ENCODE measurements around the gene SARDH. TPM values are rescaled to one million over a fixed set of nuclear protein-coding genes. Genes with fewer than 3 reads are reported as not detected.
A peak's percentile ranks its signal among the peaks of the same experiment; 100 is the strongest.

The SARDH gene
- total and polyA plus RNA-seq, 2 experiments from 2014 or later, result 6.0 to 16.9 TPM

DNA sequence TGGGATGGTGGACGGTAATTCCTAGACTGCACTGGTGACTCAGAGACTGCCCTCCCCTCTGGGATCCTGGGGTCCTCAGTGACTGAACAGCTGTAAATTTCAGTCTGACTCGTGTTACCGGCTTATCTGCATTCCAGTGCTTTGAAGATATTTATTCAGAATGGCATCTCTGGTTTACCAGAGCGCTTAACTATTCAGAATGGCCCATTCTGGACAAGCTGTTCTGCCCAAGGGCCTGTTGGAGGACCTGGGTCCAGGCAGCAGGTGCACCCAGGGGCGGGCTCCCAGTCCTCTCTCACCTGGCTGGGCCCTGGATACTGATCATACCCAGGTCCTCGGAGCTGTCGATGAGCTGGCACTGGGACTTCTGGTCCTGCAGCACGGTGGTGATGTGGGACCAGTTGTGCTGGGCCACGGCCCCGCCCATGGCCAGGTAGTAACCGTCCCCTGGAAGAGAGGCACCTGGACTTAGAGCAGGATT, 48.0 kb downstream of the SARDH start:
- Histone ChIP-seq H3K27ac (no peak overlapping the region), H3K36me3 (no peaks in the 10 kb centered on the region), H3K4me3 (no peak overlapping the region), H3K27me3 (no peaks in the 10 kb centered on the region), H3K4me1 (ENCODE audit: low read depth) (peaks cover 7% of the 10 kb centered on the region), H3K9me3 (ENCODE audit: low read depth) (no peaks in the 10 kb centered on the region)
- peak in 1 of 2 donors; percentile 27 for DNase-seq (ENCODE audit: low read depth in 1 of 2, low spot score in 1 of 2)
- TF ChIP-seq, protein P1, sequence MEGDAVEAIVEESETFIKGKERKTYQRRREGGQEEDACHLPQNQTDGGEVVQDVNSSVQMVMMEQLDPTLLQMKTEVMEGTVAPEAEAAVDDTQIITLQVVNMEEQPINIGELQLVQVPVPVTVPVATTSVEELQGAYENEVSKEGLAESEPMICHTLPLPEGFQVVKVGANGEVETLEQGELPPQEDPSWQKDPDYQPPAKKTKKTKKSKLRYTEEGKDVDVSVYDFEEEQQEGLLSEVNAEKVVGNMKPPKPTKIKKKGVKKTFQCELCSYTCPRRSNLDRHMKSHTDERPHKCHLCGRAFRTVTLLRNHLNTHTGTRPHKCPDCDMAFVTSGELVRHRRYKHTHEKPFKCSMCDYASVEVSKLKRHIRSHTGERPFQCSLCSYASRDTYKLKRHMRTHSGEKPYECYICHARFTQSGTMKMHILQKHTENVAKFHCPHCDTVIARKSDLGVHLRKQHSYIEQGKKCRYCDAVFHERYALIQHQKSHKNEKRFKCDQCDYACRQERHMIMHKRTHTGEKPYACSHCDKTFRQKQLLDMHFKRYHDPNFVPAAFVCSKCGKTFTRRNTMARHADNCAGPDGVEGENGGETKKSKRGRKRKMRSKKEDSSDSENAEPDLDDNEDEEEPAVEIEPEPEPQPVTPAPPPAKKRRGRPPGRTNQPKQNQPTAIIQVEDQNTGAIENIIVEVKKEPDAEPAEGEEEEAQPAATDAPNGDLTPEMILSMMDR (IDR thresholded peaks at IDR 0.05; ENCODE audit: low read depth, low read length), result no peak

DNA sequence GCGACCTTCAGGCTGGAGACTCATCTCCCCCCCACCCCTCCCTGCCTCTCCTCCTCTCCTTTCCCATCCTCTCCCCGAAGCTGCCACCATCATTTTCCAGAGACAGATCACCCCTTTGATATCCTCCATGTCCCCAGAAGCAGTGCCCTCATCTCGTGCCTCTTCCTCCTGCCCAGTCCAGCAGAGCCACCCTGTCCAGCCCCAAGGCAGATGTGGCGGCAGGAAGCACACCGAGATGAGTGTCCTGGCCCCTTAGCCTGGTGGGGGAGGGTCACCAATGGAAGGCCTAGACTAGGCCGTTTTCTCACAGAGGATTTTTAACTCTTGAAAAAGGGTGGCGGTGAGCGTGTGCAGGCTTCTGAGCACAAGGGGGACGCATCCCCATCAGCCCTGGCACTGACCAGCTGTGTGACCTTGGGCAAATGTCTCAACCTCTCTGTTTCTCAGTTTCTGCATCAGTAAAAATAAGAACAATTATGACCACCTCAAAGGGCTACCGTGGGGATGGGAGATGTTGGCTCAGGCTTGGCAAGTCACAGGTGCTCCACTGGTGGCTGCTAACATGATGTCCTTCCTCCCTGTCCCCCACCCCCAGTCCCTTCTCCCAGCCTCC, 48.9 kb downstream of the SARDH start:
- Histone ChIP-seq H3K27me3 (no peaks in the 10 kb centered on the region), H3K36me3 (no peaks in the 10 kb centered on the region), H3K4me3 (no peak overlapping the region), H3K9me3 (ENCODE audit: low read depth) (no peaks in the 10 kb centered on the region), H3K27ac (no peak overlapping the region), H3K4me1 (ENCODE audit: low read depth) (peaks cover 7% of the 10 kb centered on the region)
- TF ChIP-seq, protein P1 (IDR thresholded peaks at IDR 0.05; ENCODE audit: low read depth, low read length), result no peak
- no peak for DNase-seq (ENCODE audit: low read depth in 1 of 2, low spot score in 1 of 2)

DNA sequence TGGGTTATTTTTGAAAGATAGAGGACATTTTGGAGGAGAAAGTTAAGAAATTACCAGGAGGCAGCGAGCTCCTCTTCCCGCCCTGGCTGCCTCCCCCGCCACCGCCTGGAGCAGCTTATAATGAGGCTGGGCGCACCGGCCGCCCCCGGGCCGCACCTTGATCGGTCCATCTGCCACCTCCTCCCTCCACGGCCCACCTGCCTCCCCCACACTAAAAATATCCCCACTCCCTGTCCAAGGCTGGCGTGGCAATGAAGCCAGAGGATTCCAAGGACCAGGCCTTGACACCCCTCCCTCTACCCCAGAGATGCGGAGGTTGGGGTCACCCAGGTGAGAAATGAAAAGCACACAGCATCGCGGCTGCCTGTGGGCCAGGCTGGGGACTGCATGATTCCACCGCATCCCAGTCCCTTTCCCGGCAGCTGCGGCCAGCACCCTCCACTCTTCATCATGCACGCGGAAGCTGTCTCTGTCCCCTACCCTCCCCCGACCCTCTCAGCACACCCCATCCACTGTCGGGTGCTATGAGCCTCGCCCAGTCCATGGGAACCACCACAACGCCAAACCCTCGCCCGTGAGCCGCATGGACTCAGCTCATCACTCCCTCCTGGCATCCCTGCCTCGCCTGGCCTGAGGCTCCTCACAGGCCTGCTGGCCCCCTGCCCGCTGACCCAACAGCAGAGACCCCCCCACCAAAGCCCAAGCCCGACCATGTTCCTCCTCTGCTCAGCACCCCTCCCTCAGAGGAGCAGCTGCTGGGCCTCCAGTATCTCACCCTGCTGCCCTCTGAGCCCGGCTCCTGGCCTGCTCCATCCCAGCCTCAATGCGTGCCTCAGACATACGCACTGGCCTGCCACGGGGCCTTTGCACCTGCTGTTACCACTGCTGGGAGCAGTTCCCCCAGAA, 50.0 kb downstream of the SARDH start:
- Histone ChIP-seq H3K36me3 (no peaks in the 10 kb centered on the region), H3K4me1 (ENCODE audit: low read depth) (peaks cover 14% of the 10 kb centered on the region), H3K27ac (no peak overlapping the region), H3K4me3 (no peak overlapping the region), H3K9me3 (ENCODE audit: low read depth) (no peaks in the 10 kb centered on the region), H3K27me3 (no peaks in the 10 kb centered on the region)
- TF ChIP-seq, protein P1 (IDR thresholded peaks at IDR 0.05; ENCODE audit: low read depth, low read length), result no peak
- DNase-seq (ENCODE audit: low read depth in 1 of 2, low spot score in 1 of 2), result no peak

DNA sequence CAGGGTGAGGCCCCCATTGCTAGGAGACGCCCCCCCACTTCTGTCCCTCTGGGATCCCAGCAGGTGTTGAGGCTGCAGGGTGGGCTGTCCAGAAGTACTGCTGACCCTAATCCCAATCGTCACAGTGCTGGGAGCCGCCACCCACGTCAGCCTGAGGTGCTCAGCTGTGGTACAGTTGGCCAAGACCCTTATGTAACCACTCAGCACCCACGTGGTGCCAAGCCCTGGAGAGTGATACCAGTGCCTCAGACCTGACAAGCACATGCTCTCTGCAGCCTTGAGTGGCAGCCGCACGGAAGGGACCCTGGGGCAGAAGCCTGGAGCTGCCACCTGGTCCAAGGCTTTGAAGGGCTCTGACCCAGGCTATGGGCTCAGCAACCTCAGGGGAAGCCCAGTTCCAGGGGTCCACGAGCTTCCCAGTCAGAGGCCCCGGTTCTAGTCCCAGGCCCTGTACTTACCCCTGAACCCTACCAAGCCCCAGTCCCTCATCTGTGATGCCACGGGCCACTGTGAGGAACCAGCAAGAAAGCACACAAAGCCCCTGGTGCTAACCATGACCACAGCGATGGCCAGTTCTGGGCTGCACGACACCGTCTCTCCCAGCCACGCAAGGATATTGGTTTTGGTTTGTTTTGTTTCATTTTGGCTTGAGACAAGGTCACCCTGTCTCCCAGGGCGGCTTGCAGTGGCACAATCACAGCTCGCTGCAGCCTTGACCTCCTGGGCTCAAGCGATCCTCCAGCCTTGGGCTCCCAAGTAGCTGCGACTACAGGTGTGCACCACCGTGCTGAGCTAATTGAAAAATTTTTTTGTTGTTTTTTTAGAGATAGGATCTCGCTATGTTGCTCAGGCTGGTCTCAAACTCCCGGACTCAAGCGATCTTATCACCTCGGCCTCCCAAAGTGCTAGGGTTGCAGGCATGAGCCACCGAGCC, 51.2 kb downstream of the SARDH start:
- peaks cover 17% of the 10 kb centered on the region for H3K4me1 ChIP-seq (ENCODE audit: low read depth)
- TF ChIP-seq, protein P1 (IDR thresholded peaks at IDR 0.05; ENCODE audit: low read depth, low read length), result no peak
- DNase-seq (ENCODE audit: low read depth in 1 of 2, low spot score in 1 of 2), result no peak
- H3K27ac ChIP-seq, result no peak overlapping the region
- H3K9me3 ChIP-seq (ENCODE audit: low read depth), result no peaks in the 10 kb centered on the region
- no peaks in the 10 kb centered on the region for H3K27me3 ChIP-seq
- H3K4me3 ChIP-seq, result no peak overlapping the region
- no peaks in the 10 kb centered on the region for H3K36me3 ChIP-seq
